HCT116 (cell line): ENCODE data around the gene GADD45G. TPM values are rescaled to one million over a fixed set of nuclear protein-coding genes. Genes with fewer than 3 reads are reported as not detected.

Source experiments
- ATAC-seq: fragments of 200-7000 bp; cut with Tn5 transposase; 2 replicates; pipeline ENCODE4 v1.9.1; 2020; ENCODE audit warnings: mild to moderate bottlenecking, moderate library complexity
- BruUV-seq: library from RNA; stranded (reverse); fragments of 400-500 nt; replicated peaks from 2 replicates; lab custom pipeline; 2021; lab: Mats Ljungman, UMichigan
- CTCF ChIA-PET: fragments of 300-600 bp; sonication (Branson Sonifier 250); formaldehyde crosslinking; loops from one replicate; lab custom pipeline; 2021; ENCODE audit warnings: antibody characterized with exemption; lab: Charles Lee
- POLR2A ChIA-PET: fragments of 300-600, 350-600 bp; sonication (Branson Sonifier 250); formaldehyde crosslinking; loops from one replicate; lab custom pipeline; 2021; ENCODE audit warnings: antibody characterized with exemption; lab: Charles Lee
- RAD21 ChIA-PET, 2 experiments: fragments of 300-600 bp; sonication (Branson Sonifier 250); formaldehyde crosslinking; loops; one replicate each; lab custom pipeline; 2023; ENCODE audit warnings: low total read pairs in 2 of 2; ENCODE audit not compliant: uncharacterized antibody in 2 of 2, unreplicated experiment in 2 of 2, low non-redundant PET in 1 of 2; lab: Charles Lee
- DNase-seq: peaks from one replicate; pipeline ENCODE4 v3.0.0-alpha.2; 2010; ENCODE audit warnings: low read depth, low spot score
- H2AFZ ChIP-seq: fragments of 200-600 bp; shearing (Covaris generic), sonication (generic); 2 replicates; pipeline ENCODE4 v1.6.1; 2017; ENCODE audit warnings: low read depth, mixed run types, mixed read lengths, antibody characterized with exemption, low read length; ENCODE audit not compliant: poor library complexity, severe bottlenecking
- H3K27ac ChIP-seq: 2 replicates; pipeline ENCODE4 v1.5.1; 2012; ENCODE audit warnings: low read depth, low read length
- H3K27me3 ChIP-seq: fragments of 200-600 bp; sonication (generic); 2 replicates; pipeline ENCODE4 v1.6.1; 2016; ENCODE audit warnings: mixed run types, low read length, mixed read lengths; ENCODE audit not compliant: insufficient read depth
- H3K36me3 ChIP-seq, 2 experiments: fragments of 200-500 bp in 1 of 2; fragments of 200-600 bp in 1 of 2; sonication (Bioruptor generic) in 1 of 2; sonication (generic) in 1 of 2; 2 replicates each; pipeline versions ENCODE4 v1.5.1 to v1.6.1; 2014 to 2016; ENCODE audit warnings: low read length in 2 of 2, inconsistent platforms in 1 of 2, mixed read lengths in 1 of 2, mixed run types in 1 of 2; ENCODE audit not compliant: insufficient read depth in 2 of 2, control insufficient read depth in 1 of 2
- H3K4me1 ChIP-seq, 2 experiments: fragments of 200-600 bp in 1 of 2; sonication (generic) in 1 of 2; 2 replicates each; pipeline versions ENCODE4 v1.5.1 to v1.6.1; 2012 to 2017; ENCODE audit warnings: low read length in 2 of 2, inconsistent platforms in 1 of 2, mild to moderate bottlenecking in 1 of 2, mixed read lengths in 1 of 2, mixed run types in 1 of 2, moderate library complexity in 1 of 2; ENCODE audit not compliant: insufficient read depth in 2 of 2, control insufficient read depth in 1 of 2
- H3K4me2 ChIP-seq: fragments of 200-600 bp; sonication (generic); 2 replicates; pipeline ENCODE4 v1.6.1; 2017; ENCODE audit warnings: mixed run types, low read length, mixed read lengths
- H3K4me3 ChIP-seq, 2 experiments: fragments of 200-600 bp in 1 of 2; sonication (generic) in 1 of 2; replicated peaks in 1 of 2; 2 replicates each; pipeline ENCODE4 v1.5.1; 2011 to 2016; ENCODE audit warnings: low read length in 2 of 2, control low read depth in 1 of 2, low read depth in 1 of 2, mild to moderate bottlenecking in 1 of 2, mixed read lengths in 1 of 2, mixed run types in 1 of 2
- H3K79me2 ChIP-seq: fragments of 200-600 bp; sonication (generic); 2 replicates; pipeline ENCODE4 v1.6.1; 2017; ENCODE audit warnings: mild to moderate bottlenecking, mixed run types, low read length, moderate library complexity, mixed read lengths; ENCODE audit not compliant: insufficient read depth
- H3K9ac ChIP-seq: fragments of 200-600 bp; sonication (generic); 2 replicates; pipeline ENCODE4 v1.6.1; 2016; ENCODE audit warnings: low read length, mixed read lengths
- H3K9me2 ChIP-seq: fragments of 200-600 bp; sonication (generic), shearing (Covaris generic); 2 replicates; pipeline ENCODE4 v1.6.1; 2017; ENCODE audit warnings: mixed run types, mild to moderate bottlenecking, moderate library complexity; ENCODE audit not compliant: insufficient read depth
- H3K9me3 ChIP-seq, 2 experiments: fragments of 200-500 bp in 1 of 2; fragments of 200-600 bp in 1 of 2; sonication (Bioruptor generic) in 1 of 2; sonication (generic) in 1 of 2; 2 replicates each; pipeline ENCODE4 v1.6.1; 2014 to 2017; ENCODE audit warnings: low read length in 2 of 2, mixed read lengths in 2 of 2, inconsistent platforms in 1 of 2, low read depth in 1 of 2, mild to moderate bottlenecking in 1 of 2, mixed run types in 1 of 2, moderate library complexity in 1 of 2; ENCODE audit not compliant: control insufficient read depth in 1 of 2, insufficient read depth in 1 of 2
- H4K20me1 ChIP-seq: fragments of 200-600 bp; sonication (generic), shearing (Covaris generic); 2 replicates; pipeline ENCODE4 v1.6.1; 2017; ENCODE audit warnings: mixed run types, mild to moderate bottlenecking, moderate library complexity; ENCODE audit not compliant: insufficient read depth
- ATF3 ChIP-seq: IDR thresholded peaks from 2 replicates; pipeline ENCODE4 v1.6.1; 2012
- CEBPB ChIP-seq: IDR thresholded peaks from 2 replicates; pipeline ENCODE4 v1.6.1; 2012; ENCODE audit warnings: low read depth
- CTCF ChIP-seq, 3 experiments: fragments of 200-600 bp in 1 of 3; sonication (generic) in 1 of 3; IDR thresholded peaks in 2 of 3; conservative IDR thresholded peaks in 1 of 3; 2 replicates each; pipeline ENCODE4 v1.5.1; 2012 to 2017; ENCODE audit warnings: low read depth in 2 of 3, low read length in 2 of 3, antibody characterized with exemption in 1 of 3, borderline replicate concordance in 1 of 3, control low read depth in 1 of 3, mild to moderate bottlenecking in 1 of 3, mixed read lengths in 1 of 3, mixed run types in 1 of 3, moderate library complexity in 1 of 3; ENCODE audit not compliant: insufficient read depth in 1 of 3
- FOSL1 ChIP-seq: IDR thresholded peaks from 2 replicates; pipeline ENCODE4 v1.6.1; 2012; ENCODE audit warnings: low read depth
- JUND ChIP-seq: IDR thresholded peaks from 2 replicates; pipeline ENCODE4 v1.6.1; 2012
- REST ChIP-seq: IDR thresholded peaks from 2 replicates; pipeline ENCODE4 v1.6.1; 2012; ENCODE audit warnings: low read depth
- SIN3A ChIP-seq: IDR thresholded peaks from 2 replicates; pipeline ENCODE4 v1.6.1; 2012; ENCODE audit warnings: low read depth
- SP1 ChIP-seq: IDR thresholded peaks from 2 replicates; pipeline ENCODE4 v1.6.1; 2012; ENCODE audit warnings: low read depth
- TCF7L2 ChIP-seq: IDR thresholded peaks from 2 replicates; pipeline ENCODE4 v1.7.0; 2011; ENCODE audit warnings: borderline replicate concordance, inconsistent platforms; ENCODE audit not compliant: insufficient read depth, insufficient read length; ENCODE audit errors: extremely low read depth
- ZNF274 ChIP-seq: fragments of 200-500 bp; sonication (Bioruptor generic); IDR thresholded peaks from 2 replicates; pipeline ENCODE4 v1.6.1; 2014; ENCODE audit warnings: mild to moderate bottlenecking, low read depth, low read length, inconsistent platforms
- intact Hi-C: fragments of 100-400 bp; cut with micrococcal nuclease; formaldehyde crosslinking; loops from 2 replicates; pipeline ENCODE4 v1.10.0; 2022
- total RNA-seq: library from RNA; stranded (reverse); gene quantifications from one replicate; pipeline ENCODE4 v1.2.1, GENCODE V29; 2021; ENCODE audit not compliant: unreplicated experiment

The GADD45G gene
- total RNA-seq, 1 experiment from 2014 or later = not detected

DNA sequence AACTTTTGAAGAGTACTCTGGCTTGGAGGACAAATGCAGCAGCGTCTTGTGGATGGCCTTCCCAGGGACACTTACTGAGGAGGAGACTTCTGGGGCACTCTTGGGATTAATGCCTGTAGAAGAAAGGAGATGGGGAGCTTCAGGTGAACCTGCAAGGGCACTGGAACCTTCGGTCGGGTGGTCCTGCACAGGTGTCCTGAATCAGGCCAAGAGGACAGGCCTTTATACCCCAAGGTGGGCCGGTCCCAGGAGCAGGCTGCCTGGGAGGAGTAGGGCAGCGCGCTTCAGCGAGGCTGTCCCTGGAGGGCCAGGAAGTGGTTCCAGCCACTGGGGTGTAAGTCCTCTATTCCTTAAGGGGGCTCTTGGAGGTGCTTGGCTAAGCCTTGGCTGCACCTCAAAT is 27.9 kb downstream of the GADD45G start:
- H4K20me1 ChIP-seq = no peaks in the 10 kb centered on the region
- H3K27me3 ChIP-seq = peaks cover 32% of the 10 kb centered on the region; the same call in 1 of the 2 replicates
- CTCF ChIA-PET = no interaction called here
- no peaks in the 10 kb centered on the region for H3K4me1 ChIP-seq
- H3K27ac ChIP-seq = no peak overlapping the region
- DNase-seq = no peak
- no peak overlapping the region for H2AFZ ChIP-seq
- no peaks in the 10 kb centered on the region for H3K36me3 ChIP-seq
- RAD21 ChIA-PET = no interaction called here
- H3K9me3 ChIP-seq = no peaks in the 10 kb centered on the region
- H3K79me2 ChIP-seq = no peaks in the 10 kb centered on the region
- H3K9ac ChIP-seq = no peak overlapping the region
- no TSS peak for BruUV-seq
- TF ChIP-seq REST (no peak), CEBPB (no peak), SIN3A (no peak), SP1 (no peak), TCF7L2 (no peak), JUND (no peak), ZNF274 (no peak)
- ATAC-seq = no peak
- intact Hi-C loops = no loop called here
- no peak overlapping the region for H3K4me3 ChIP-seq
- H3K9me2 ChIP-seq = no peaks in the 10 kb centered on the region
- POLR2A ChIA-PET = no interaction called here
- H3K4me2 ChIP-seq = no peak overlapping the region

DNA sequence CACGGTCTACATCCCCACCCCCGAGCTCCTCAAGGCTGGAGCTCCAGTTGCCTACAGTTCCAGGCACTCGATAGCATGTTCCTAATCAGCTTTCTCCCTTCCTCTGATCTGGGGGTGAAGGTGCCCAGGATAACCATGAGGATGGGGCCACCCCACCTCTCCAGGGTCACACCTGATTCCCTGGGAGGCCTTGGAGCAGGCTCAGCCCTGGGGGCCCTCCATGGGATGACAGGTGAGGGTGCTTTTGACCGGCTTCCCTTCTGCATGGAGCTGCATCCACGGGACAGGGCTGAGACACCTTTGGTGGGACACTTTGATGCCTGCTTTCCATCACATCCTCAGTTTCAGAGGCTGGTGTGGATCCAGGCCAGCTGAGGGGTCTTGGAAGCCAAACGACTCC is 28.6 kb downstream of the GADD45G start:
- H3K9ac ChIP-seq = no peak overlapping the region
- H3K9me2 ChIP-seq = no peaks in the 10 kb centered on the region
- no peaks in the 10 kb centered on the region for H3K4me1 ChIP-seq
- ChIA-PET RAD21 (no interaction called here), CTCF (no interaction called here), POLR2A (no interaction called here)
- no peak for ATAC-seq
- no peak for DNase-seq
- no TSS peak for BruUV-seq
- H3K4me3 ChIP-seq = no peak overlapping the region
- no peaks in the 10 kb centered on the region for H3K79me2 ChIP-seq
- intact Hi-C loops = no loop called here
- H4K20me1 ChIP-seq = no peaks in the 10 kb centered on the region
- H2AFZ ChIP-seq = no peak overlapping the region
- H3K27me3 ChIP-seq = peaks cover 32% of the 10 kb centered on the region; the same call in 1 of the 2 replicates
- H3K36me3 ChIP-seq = no peaks in the 10 kb centered on the region
- H3K9me3 ChIP-seq = no peaks in the 10 kb centered on the region
- no peak overlapping the region for H3K4me2 ChIP-seq
- H3K27ac ChIP-seq = no peak overlapping the region
- TF ChIP-seq ATF3 = no peak
- no peak for TF ChIP-seq CTCF (IDR thresholded peaks at IDR 0.05 in 2 of 3, conservative IDR thresholded peaks at IDR 0.05 in 1 of 3; ENCODE audit: borderline replicate concordance in 1 of 3, insufficient read depth in 1 of 3, low read depth in 2 of 3, low read length in 2 of 3)
- TF ChIP-seq SIN3A = no peak
- TF ChIP-seq JUND = no peak
- no peak for TF ChIP-seq REST
- TF ChIP-seq FOSL1 = no peak
